Fibroblast of lung (primary cell): ENCODE results near the gene CHMP6. TPM values are rescaled to one million over a fixed set of nuclear protein-coding genes. Genes with fewer than 3 reads are reported as not detected.

ENCODE experiments used
- DNase-seq, 2 donors: peaks; one replicate each; pipeline versions ENCODE4 v3.0.0 to v3.0.0-alpha.2; 2010; ENCODE audit warnings: low read depth in 2 of 2
- H2AFZ ChIP-seq: 2 replicates; pipeline ENCODE4 v1.5.1; 2012; ENCODE audit warnings: low read length, control low read depth, inconsistent platforms
- H3K27ac ChIP-seq: 2 replicates; pipeline ENCODE4 v1.5.1; 2011; ENCODE audit warnings: low read length, control low read depth; ENCODE audit not compliant: insufficient read depth
- H3K27me3 ChIP-seq: 2 replicates; pipeline ENCODE4 v1.5.1; 2011; ENCODE audit warnings: mild to moderate bottlenecking, low read length; ENCODE audit not compliant: control insufficient read depth, insufficient read depth
- H3K36me3 ChIP-seq: 2 replicates; pipeline ENCODE4 v1.5.1; 2011; ENCODE audit warnings: low read length; ENCODE audit not compliant: control insufficient read depth, insufficient read depth
- H3K4me1 ChIP-seq: 2 replicates; pipeline ENCODE4 v1.5.1; 2011; ENCODE audit warnings: low read length; ENCODE audit not compliant: control insufficient read depth, insufficient read depth; ENCODE audit errors: extremely low read depth
- H3K4me2 ChIP-seq: 2 replicates; pipeline ENCODE4 v1.5.1; 2011; ENCODE audit warnings: low read length, control low read depth; ENCODE audit not compliant: insufficient read depth; ENCODE audit errors: extremely low read depth
- H3K4me3 ChIP-seq, 4 experiments: fragments of 200-600 bp in 1 of 4; sonication (generic) in 1 of 4; replicated peaks in 1 of 4; 2 replicates each; pipeline ENCODE4 v1.5.1; 2011 to 2016; ENCODE audit warnings: low read length in 4 of 4, low read depth in 3 of 4, mild to moderate bottlenecking in 3 of 4, control low read depth in 2 of 4, inconsistent platforms in 1 of 4, mixed read lengths in 1 of 4; ENCODE audit not compliant: insufficient read depth in 1 of 4; ENCODE audit errors: control extremely low read depth in 1 of 4
- H3K79me2 ChIP-seq: 2 replicates; pipeline ENCODE4 v1.5.1; 2012; ENCODE audit warnings: mild to moderate bottlenecking, low read length, inconsistent platforms; ENCODE audit not compliant: control insufficient read depth, insufficient read depth
- H3K9ac ChIP-seq: 2 replicates; pipeline ENCODE4 v1.5.1; 2011; ENCODE audit warnings: mild to moderate bottlenecking, low read length, control low read depth; ENCODE audit not compliant: insufficient read depth
- H3K9me3 ChIP-seq: 2 replicates; pipeline ENCODE4 v1.5.1; 2012; ENCODE audit warnings: low read depth, low read length; ENCODE audit not compliant: control insufficient read depth, insufficient read depth
- H4K20me1 ChIP-seq: 2 replicates; pipeline ENCODE4 v1.5.1; 2011; ENCODE audit warnings: low read length; ENCODE audit not compliant: control insufficient read depth, insufficient read depth; ENCODE audit errors: extremely low read depth
- EZH2 ChIP-seq: IDR thresholded peaks from 2 replicates; pipeline ENCODE4 v1.5.1; 2012; ENCODE audit warnings: low read length, control low read depth, mild to moderate bottlenecking; ENCODE audit errors: missing control alignments
- polyA plus RNA-seq, 2 donors: library from polyadenylated mRNA; depleted of rRNA in 1 of 2; stranded (reverse) in 1 of 2; unstranded in 1 of 2; fragments of >200 nt; gene quantifications; 2 replicates each; pipeline ENCODE4 v1.2.1, GENCODE V29; 2011 to 2012; ENCODE audit warnings: missing spikeins in 1 of 2
- total RNA-seq: library from RNA; depleted of rRNA; stranded (reverse); fragments of >200 nt; gene quantifications from 2 replicates; pipeline ENCODE4 v1.2.1, GENCODE V29; 2014
- TF ChIP-seq, protein P1 (sequence below), 2 donors: IDR thresholded peaks in 1 of 2; conservative IDR thresholded peaks in 1 of 2; 1 replicate in 1 of 2; 2 replicates in 1 of 2; pipeline ENCODE4 v1.5.1; 2011 to 2012; ENCODE audit warnings: low read length in 2 of 2, control low read depth in 1 of 2, inconsistent platforms in 1 of 2, low read depth in 1 of 2, mild to moderate bottlenecking in 1 of 2

The CHMP6 gene
- total and polyA plus RNA-seq, 2 donors (not counting 1 experiment from before 2014, with no cell fraction given) = 11.2 to 30.1 TPM

DNA sequence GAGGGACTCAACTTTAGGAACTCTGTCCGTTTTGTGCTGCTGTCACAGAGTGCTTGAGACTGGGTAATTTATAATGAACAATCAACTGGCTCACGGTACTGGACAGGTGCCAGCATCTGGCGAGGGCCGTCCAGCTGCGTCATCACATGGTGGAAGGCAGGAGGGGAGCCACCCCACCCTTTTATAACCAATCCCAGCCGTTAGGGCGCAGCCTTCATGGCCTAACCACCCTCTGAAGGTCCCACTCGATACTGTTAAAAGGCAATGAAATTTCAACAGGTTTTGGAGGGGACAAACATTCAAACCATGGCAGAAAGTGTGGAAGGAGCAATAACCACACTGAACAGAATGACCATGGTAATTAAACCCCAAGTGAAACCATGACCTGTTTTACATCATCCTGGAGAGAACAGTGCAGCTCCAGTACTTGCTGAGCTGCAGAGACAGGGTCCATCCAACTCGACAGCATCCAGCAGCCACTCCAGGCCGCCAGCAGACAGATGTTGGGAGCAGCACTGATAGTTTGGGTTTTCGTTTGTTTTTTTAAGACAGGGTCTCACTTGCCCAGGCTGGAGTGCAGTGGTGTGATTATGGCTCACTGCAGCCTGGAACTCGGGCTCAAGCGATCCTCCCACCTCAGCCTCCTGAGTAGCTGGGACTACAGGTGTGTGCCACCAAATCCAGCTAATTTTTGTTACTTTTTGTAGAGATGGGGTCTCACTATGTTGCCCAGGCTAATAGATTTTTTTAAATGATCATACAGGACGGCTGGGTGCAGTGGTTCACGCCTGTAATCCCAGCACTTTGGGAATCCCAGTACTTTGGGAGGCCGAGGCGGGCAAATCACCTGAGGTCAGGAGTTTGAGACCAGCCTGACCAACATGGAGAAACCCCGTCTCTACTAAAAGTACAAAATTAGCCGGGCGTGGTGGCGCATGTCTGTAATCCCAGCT lies 11.0 kb downstream of the CHMP6 start:
- Histone ChIP-seq H3K27ac (no peak overlapping the region), H3K9ac (no peak overlapping the region), H3K79me2 (no peaks in the 10 kb centered on the region), H4K20me1 (no peaks in the 10 kb centered on the region), H3K4me1 (peaks cover 3% of the 10 kb centered on the region), H3K4me2 (peak overlapping the region; percentile 32), H3K9me3 (no peaks in the 10 kb centered on the region), H3K27me3 (peaks cover 24% of the 10 kb centered on the region), H3K4me3 (no peak overlapping the region), H3K36me3 (peaks cover 14% of the 10 kb centered on the region), H2AFZ (no peak overlapping the region)
- peak; percentile 61 to 72 for DNase-seq
- TF ChIP-seq, protein P1, sequence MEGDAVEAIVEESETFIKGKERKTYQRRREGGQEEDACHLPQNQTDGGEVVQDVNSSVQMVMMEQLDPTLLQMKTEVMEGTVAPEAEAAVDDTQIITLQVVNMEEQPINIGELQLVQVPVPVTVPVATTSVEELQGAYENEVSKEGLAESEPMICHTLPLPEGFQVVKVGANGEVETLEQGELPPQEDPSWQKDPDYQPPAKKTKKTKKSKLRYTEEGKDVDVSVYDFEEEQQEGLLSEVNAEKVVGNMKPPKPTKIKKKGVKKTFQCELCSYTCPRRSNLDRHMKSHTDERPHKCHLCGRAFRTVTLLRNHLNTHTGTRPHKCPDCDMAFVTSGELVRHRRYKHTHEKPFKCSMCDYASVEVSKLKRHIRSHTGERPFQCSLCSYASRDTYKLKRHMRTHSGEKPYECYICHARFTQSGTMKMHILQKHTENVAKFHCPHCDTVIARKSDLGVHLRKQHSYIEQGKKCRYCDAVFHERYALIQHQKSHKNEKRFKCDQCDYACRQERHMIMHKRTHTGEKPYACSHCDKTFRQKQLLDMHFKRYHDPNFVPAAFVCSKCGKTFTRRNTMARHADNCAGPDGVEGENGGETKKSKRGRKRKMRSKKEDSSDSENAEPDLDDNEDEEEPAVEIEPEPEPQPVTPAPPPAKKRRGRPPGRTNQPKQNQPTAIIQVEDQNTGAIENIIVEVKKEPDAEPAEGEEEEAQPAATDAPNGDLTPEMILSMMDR (conservative IDR thresholded peaks at IDR 0.05 in 1 of 2, IDR thresholded peaks at IDR 0.05 in 1 of 2; ENCODE audit: low read depth in 1 of 2, low read length in 2 of 2) = no peak
- TF ChIP-seq EZH2 = no peak

DNA sequence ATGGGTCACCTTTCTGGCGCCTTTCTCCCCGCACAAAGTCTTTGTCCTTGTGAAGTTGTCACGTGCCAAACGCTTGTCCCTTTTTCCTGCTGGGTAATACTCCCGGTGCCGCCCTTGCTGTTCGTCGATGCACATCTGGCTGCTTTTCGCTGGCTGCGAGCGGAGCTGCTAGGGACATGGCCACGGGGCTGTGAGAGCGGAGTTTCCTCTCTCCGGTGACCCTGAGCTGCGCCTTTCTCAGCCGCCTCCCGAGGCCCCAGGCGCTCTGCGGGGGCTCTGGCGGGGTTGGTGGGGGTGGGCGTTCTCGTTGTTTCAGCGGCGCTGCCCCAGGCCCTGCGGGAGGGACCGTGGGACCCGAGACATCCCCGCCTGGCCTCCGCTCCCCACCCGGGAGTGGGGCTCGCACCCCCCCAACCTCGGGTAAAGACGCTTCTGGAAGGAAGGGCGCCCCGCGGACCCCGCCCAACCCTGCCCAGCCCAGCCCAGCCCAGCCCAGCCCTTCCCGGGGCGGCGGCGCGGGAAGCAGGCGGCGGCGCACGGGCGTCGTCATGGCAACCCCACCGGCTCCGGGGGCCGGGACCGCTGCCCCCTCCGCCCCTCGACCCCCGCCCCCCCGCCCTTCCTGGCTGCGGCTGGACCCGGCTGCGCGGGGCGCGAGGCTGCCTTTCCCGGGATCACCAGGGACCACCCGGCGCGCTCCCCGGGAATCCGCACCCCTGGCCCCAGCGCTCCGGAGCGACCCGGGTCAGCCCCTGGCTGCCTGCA lies 12.3 kb downstream of the CHMP6 start:
- Histone ChIP-seq H3K4me3 (peak overlapping the region in 1 of 4 experiments; percentile 37), H3K27ac (no peak overlapping the region), H3K79me2 (no peaks in the 10 kb centered on the region), H3K27me3 (peaks cover 24% of the 10 kb centered on the region), H3K9me3 (no peaks in the 10 kb centered on the region), H3K4me2 (no peak overlapping the region), H3K9ac (no peak overlapping the region), H3K36me3 (peaks cover 9% of the 10 kb centered on the region), H4K20me1 (no peaks in the 10 kb centered on the region), H3K4me1 (peaks cover 3% of the 10 kb centered on the region), H2AFZ (no peak overlapping the region)
- DNase-seq = no peak
- TF ChIP-seq, protein P1 (conservative IDR thresholded peaks at IDR 0.05 in 1 of 2, IDR thresholded peaks at IDR 0.05 in 1 of 2; ENCODE audit: low read depth in 1 of 2, low read length in 2 of 2) = no peak
- peak; percentile 87 for TF ChIP-seq EZH2

DNA sequence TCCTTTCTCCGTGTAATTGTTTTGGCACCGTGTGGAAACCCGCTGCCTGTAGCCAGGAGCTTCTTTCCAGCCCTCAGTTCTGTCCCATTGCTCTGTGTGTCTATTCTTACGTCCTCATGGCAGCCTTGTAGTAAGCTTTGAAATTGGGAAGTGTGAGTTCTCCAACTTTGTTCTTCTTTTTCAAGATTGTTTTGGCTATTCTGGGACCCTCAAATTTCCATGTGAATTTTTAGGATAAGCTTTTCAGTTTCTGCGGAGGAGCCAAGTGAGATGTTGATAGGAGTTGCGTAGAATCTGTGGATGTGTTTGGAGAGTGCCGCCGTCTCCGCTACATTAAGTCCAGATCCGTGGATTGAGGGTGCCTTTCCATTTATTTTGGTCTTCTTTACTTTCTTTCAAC lies 15.2 kb downstream of the CHMP6 start:
- TF ChIP-seq, protein P1 (conservative IDR thresholded peaks at IDR 0.05 in 1 of 2, IDR thresholded peaks at IDR 0.05 in 1 of 2; ENCODE audit: low read depth in 1 of 2, low read length in 2 of 2) = no peak
- Histone ChIP-seq H3K4me1 (peaks cover 3% of the 10 kb centered on the region), H4K20me1 (no peaks in the 10 kb centered on the region), H3K27me3 (peaks cover 24% of the 10 kb centered on the region), H3K4me2 (no peak overlapping the region), H3K4me3 (no peak overlapping the region), H3K27ac (no peak overlapping the region), H2AFZ (no peak overlapping the region), H3K36me3 (no peaks in the 10 kb centered on the region), H3K79me2 (no peaks in the 10 kb centered on the region), H3K9me3 (no peaks in the 10 kb centered on the region), H3K9ac (no peak overlapping the region)
- DNase-seq = no peak
